CD4-positive, CD25-positive, alpha-beta regulatory T cell (primary cell): ENCODE results near the gene CSNK1G2. TPM values are rescaled to one million over a fixed set of nuclear protein-coding genes. Genes with fewer than 3 reads are reported as not detected.
A peak's percentile ranks its signal among the peaks of the same experiment; 100 is the strongest.

Source experiments
- ATAC-seq, 2 donors: fragments of 150-1000 bp; cut with Tn5 transposase; one replicate each; pipeline ENCODE4 v1.10.0; 2021; ENCODE audit warnings: low read depth in 2 of 2, moderate number of reproducible peaks in 2 of 2, moderate library complexity in 1 of 2
- DNase-seq, 3 donors: peaks; one replicate each; pipeline versions ENCODE4 v3.0.0 to v3.0.0-alpha.2; 2012 to 2022; ENCODE audit warnings: mixed read lengths in 1 of 3
- H3K27ac ChIP-seq: one replicate; pipeline ENCODE4 v1.7.0; 2013; ENCODE audit warnings: mild to moderate bottlenecking, low read length; ENCODE audit not compliant: insufficient read depth, poor library complexity, severe bottlenecking
- H3K27me3 ChIP-seq: one replicate; pipeline ENCODE4 v1.7.0; 2013; ENCODE audit warnings: low read length; ENCODE audit not compliant: control insufficient read depth, insufficient read depth
- H3K36me3 ChIP-seq: one replicate; pipeline ENCODE4 v1.7.0; 2013; ENCODE audit warnings: mild to moderate bottlenecking, low read length, moderate library complexity; ENCODE audit not compliant: control insufficient read depth, insufficient read depth
- H3K4me1 ChIP-seq: 2 replicates; pipeline ENCODE4 v1.7.0; 2013; ENCODE audit warnings: mild to moderate bottlenecking, low read length; ENCODE audit not compliant: insufficient read depth, control insufficient read depth, poor library complexity, severe bottlenecking
- H3K4me3 ChIP-seq: one replicate; pipeline ENCODE4 v1.7.0; 2013; ENCODE audit warnings: low read depth, mild to moderate bottlenecking, low read length, moderate library complexity
- H3K9me3 ChIP-seq, 2 experiments: 1 replicate in 1 of 2; 2 replicates in 1 of 2; pipeline ENCODE4 v1.7.0; 2013; ENCODE audit warnings: low read length in 2 of 2, mild to moderate bottlenecking in 1 of 2, moderate library complexity in 1 of 2; ENCODE audit not compliant: control insufficient read depth in 2 of 2
- H3K27ac Mint-ChIP-seq, 3 donors: one replicate each; pipeline ENCODE4 v1.8.0; 2020 to 2022; ENCODE audit warnings: mild to moderate bottlenecking in 3 of 3, mixed read lengths in 3 of 3, moderate library complexity in 2 of 3
- H3K27me3 Mint-ChIP-seq: one replicate; pipeline ENCODE4 v1.8.0; 2022; ENCODE audit warnings: mild to moderate bottlenecking, mixed read lengths
- H3K36me3 Mint-ChIP-seq: one replicate; pipeline ENCODE4 v1.8.0; 2020; ENCODE audit warnings: mixed read lengths
- H3K4me1 Mint-ChIP-seq, 4 donors: one replicate each; pipeline ENCODE4 v1.8.0; 2020 to 2022; ENCODE audit warnings: mixed read lengths in 4 of 4, mild to moderate bottlenecking in 1 of 4
- H3K4me3 Mint-ChIP-seq, 4 donors: one replicate each; pipeline ENCODE4 v1.8.0; 2020 to 2022; ENCODE audit warnings: mild to moderate bottlenecking in 4 of 4, mixed read lengths in 4 of 4, moderate library complexity in 3 of 4
- H3K9me3 Mint-ChIP-seq, 7 donors: one replicate each; pipeline ENCODE4 v1.8.0; 2020 to 2022; ENCODE audit warnings: mixed read lengths in 7 of 7, mild to moderate bottlenecking in 3 of 7, moderate library complexity in 2 of 7
- polyA plus RNA-seq, 4 donors: library from polyadenylated mRNA; unstranded; fragments of 300-500 nt; fragmentation: Illumina TruSeq; gene quantifications; one replicate each; pipeline ENCODE4 v1.2.3, GENCODE V29; 2021
- total RNA-seq: library from RNA; stranded (reverse); gene quantifications from one replicate; pipeline ENCODE4 v1.2.3, GENCODE V29; 2022

CSNK1G2 gene
- total and polyA plus RNA-seq, 5 donors from 2014 or later, result 15.3 to 101 (median 17.9) TPM

DNA sequence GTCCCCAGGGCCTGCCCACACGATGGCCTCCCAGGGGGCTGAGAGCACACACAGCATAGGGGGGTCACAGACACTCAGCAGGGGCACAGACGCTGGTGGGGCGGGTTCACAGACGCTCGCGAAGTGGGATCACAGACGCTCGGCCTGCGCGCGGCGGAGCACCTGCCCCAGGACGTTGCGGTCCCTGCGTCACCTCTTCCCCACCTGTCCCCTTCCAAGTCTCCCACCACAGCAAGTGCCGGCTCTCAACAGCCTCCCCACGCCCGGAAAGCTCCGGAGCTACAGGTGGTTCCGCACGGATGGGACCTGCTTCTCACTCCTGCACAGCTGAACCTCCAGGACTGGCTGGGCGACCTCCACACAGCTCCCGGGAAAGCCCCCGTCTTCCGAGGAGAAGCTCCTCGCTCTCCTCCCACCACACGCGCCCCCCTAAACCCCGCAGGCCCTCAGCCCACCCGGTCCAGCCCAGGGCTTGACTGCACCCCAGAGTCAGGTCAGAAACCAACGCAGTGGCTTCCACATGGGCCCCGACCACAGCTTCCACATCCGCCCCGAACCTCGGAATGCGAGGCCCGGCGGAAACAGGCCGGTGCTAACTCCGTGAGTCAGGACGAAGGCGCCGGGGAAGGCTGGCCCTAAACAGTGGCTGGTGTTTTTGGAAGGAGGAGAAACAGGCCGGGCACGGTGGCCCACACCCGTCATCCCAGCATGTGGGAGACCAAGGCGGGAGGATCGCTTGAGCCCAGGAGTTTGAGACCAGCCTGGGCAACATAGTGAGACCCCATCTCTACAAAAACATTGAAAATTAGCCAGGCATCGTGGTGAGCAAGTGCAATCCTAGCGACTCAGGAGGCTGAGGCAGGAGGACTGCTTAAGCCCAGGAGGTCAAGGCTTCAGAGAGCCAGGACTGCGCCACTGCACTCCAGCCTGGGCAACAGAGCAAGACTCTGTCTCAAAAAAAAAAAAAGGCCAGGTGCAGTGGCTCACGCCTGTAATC lies 58.0 kb downstream of the CSNK1G2 start:
- Mint-ChIP-seq H3K4me3 (peak overlapping the region in 1 of 4 donors; percentile 28), H3K27me3 (no peaks in the 10 kb centered on the region), H3K4me1 (peaks cover 0 to 10% (median 4%) of the 10 kb centered on the region in 4 donors), H3K9me3 (no peaks in the 10 kb centered on the region), H3K36me3 (peaks cover 18% of the 10 kb centered on the region), H3K27ac (no peak overlapping the region)
- no peak overlapping the region for H3K4me3 ChIP-seq
- H3K27me3 ChIP-seq, result no peaks in the 10 kb centered on the region
- H3K36me3 ChIP-seq, result peaks cover 23% of the 10 kb centered on the region
- no peaks in the 10 kb centered on the region for H3K4me1 ChIP-seq
- no peak for ATAC-seq
- H3K9me3 ChIP-seq, result no peaks in the 10 kb centered on the region
- no peak for DNase-seq
- no peak overlapping the region for H3K27ac ChIP-seq

DNA sequence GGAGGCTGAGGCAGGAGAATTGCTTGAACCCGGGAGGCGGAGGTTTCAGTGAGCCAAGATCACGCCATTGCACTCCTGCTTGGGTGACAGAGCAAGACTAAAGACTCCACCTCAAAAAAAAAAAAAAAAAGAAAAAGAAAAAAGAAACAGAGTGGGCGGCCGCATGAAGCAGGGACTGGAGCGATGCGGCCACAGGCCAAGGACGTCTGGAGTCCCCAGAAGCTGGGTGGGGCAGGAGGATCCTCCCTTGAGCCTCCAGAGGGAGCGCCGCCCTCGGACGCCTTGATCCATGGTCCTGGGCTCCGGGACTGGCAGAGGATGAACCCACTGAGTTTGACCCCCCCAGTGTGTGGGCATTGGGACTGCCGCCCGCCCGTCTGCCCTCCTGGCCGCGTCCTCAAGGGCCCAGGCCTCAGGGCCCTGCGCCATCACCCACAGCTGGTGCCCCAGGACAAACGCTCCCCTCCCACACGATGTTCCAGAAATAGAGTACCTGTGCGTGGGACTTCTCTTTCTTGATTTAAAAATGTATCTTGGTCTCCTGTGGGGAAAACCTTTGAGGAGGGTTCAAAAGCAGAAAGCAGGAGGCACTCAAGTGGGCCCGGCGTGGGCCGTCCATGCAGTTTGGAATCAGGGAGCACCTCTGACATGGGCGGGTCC lies 59.0 kb downstream of the CSNK1G2 start:
- DNase-seq (no peak), ATAC-seq (no peak)
- Histone ChIP-seq H3K9me3 (no peaks in the 10 kb centered on the region), H3K27ac (no peak overlapping the region), H3K36me3 (peaks cover 23% of the 10 kb centered on the region), H3K27me3 (no peaks in the 10 kb centered on the region), H3K4me3 (no peak overlapping the region), H3K4me1 (no peaks in the 10 kb centered on the region)
- H3K27ac Mint-ChIP-seq, result no peak overlapping the region
- H3K4me1 Mint-ChIP-seq, result peaks cover 0 to 11% (median 4%) of the 10 kb centered on the region in 4 donors
- no peaks in the 10 kb centered on the region for H3K27me3 Mint-ChIP-seq
- H3K9me3 Mint-ChIP-seq, result no peaks in the 10 kb centered on the region
- no peak overlapping the region for H3K4me3 Mint-ChIP-seq
- H3K36me3 Mint-ChIP-seq, result peaks cover 19% of the 10 kb centered on the region

DNA sequence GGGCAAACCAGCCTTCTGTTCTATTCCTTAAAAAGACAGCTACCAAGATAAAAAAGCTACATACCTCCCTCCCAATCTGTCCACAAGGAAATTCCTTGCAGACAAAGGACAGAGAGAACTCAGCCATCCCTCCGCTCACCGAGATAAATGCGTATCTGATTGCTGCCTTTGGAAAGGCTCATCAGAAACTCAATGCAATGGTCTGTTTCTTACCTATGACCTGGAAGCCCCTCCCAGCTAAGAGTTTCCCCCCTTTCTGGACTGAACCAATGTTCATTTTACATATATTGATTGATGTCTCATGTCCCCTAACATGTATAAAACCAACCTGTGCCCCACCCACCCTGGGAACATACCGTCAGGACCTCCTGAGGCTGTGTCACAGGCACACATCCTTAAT lies 62.9 kb downstream of the CSNK1G2 start:
- peaks cover 0 to 5% (median 2%) of the 10 kb centered on the region in 4 donors for H3K4me1 Mint-ChIP-seq
- H3K27ac ChIP-seq, result no peak overlapping the region
- no peaks in the 10 kb centered on the region for H3K27me3 Mint-ChIP-seq
- H3K4me3 Mint-ChIP-seq, result no peak overlapping the region
- no peaks in the 10 kb centered on the region for H3K9me3 Mint-ChIP-seq
- DNase-seq, result no peak
- no peaks in the 10 kb centered on the region for H3K4me1 ChIP-seq
- no peak for ATAC-seq
- H3K36me3 Mint-ChIP-seq, result peaks cover 16% of the 10 kb centered on the region
- H3K9me3 ChIP-seq, result no peaks in the 10 kb centered on the region
- peak overlapping the region in 1 of 3 donors; percentile 42 for H3K27ac Mint-ChIP-seq
- H3K4me3 ChIP-seq, result no peak overlapping the region
- no peaks in the 10 kb centered on the region for H3K27me3 ChIP-seq
- H3K36me3 ChIP-seq, result peaks cover 15% of the 10 kb centered on the region

DNA sequence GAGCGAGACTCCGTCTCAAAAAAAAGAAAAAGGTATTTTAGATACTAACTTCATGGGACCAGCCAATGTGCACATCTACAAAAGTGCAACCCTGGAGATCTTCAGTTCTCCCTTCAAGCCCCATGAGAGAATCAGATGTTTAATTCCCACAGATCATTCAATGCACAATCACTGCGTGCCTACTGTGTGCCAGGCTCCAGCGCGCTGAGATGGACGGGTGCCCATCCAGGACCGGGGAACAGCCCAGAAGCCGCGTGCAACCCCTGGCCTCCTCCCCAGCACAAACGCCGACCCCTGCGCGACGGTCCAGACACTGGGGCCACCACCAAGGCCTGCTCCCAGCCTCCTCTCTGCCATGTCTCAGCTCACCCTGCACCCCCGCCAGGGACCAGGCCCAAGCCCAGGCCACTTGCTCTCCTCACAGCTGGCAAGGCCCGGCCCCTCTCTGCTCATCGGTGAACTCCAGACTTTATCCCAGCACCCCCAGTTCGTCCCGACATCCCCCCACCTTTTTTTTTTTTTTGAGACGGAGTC lies 69.2 kb downstream of the CSNK1G2 start:
- H3K9me3 Mint-ChIP-seq, result no peaks in the 10 kb centered on the region
- H3K36me3 Mint-ChIP-seq, result peaks cover 13% of the 10 kb centered on the region
- H3K27ac ChIP-seq, result no peak overlapping the region
- no peaks in the 10 kb centered on the region for H3K27me3 ChIP-seq
- no peaks in the 10 kb centered on the region for H3K9me3 ChIP-seq
- H3K4me1 Mint-ChIP-seq, result peaks cover 0 to 27% (median 6%) of the 10 kb centered on the region in 4 donors
- H3K27me3 Mint-ChIP-seq, result no peaks in the 10 kb centered on the region
- H3K4me3 Mint-ChIP-seq, result no peak overlapping the region
- ATAC-seq, result no peak
- DNase-seq, result no peak
- H3K36me3 ChIP-seq, result no peaks in the 10 kb centered on the region
- peaks cover 19% of the 10 kb centered on the region for H3K4me1 ChIP-seq
- no peak overlapping the region for H3K4me3 ChIP-seq
- H3K27ac Mint-ChIP-seq, result no peak overlapping the region

- H3K36me3 ChIP-seq, result no peaks in the 10 kb centered on the region
- peak overlapping the region in 2 of 3 donors; percentile 31 to 44 for H3K27ac Mint-ChIP-seq
Observed at GRCh38 chr19:2011169-2011568, 70.2 kb downstream of the CSNK1G2 start.

DNA sequence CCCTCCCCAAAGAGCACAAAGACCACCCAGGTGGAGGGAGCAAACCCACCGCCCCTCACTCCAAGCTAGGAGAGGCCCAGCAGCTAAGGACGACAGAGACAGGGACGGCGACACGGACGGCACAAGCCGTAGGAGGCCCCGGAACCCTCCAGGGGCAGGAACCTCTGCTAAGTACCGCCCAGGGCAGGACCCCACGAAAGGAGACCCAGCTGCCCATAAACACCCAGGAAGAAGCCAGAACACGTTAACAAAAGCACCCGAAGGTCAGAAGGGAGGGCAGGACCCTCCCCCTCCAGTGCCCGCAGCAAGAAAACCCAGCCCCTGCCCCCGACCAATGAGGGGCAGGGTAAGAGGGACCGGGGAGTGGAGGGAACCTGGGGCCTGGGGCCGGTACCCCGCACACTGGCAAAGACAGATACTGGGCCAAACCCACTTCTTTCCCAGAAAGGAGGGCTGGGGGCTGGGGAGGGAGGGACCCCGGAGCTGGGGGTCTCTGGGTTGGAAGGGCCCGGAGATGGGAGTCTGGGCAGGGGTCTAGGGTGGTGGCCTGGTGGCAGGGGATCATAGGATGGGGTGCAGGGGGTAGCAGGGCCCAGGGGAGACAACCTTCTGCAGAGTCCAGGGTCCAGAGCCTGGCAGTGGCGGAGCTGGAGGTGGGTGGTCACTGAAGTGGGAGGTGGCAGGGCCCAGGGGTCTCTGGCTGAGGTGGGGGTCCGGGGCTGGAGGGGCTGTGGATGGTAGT lies 72.1 kb downstream of the CSNK1G2 start:
- H3K27me3 ChIP-seq, result no peaks in the 10 kb centered on the region
- Mint-ChIP-seq H3K9me3 (peaks cover 0 to 1% (median 0%) of the 10 kb centered on the region in 7 donors), H3K4me3 (peak overlapping the region; percentile 55 to 70 (median 66)), H3K27ac (peak overlapping the region in 1 of 3 donors; percentile 92), H3K36me3 (peaks cover 6% of the 10 kb centered on the region), H3K4me1 (peaks cover 0 to 27% (median 9%) of the 10 kb centered on the region in 4 donors), H3K27me3 (no peaks in the 10 kb centered on the region)
- DNase-seq, result no peak
- H3K9me3 ChIP-seq, result no peaks in the 10 kb centered on the region
- no peak overlapping the region for H3K27ac ChIP-seq
- no peaks in the 10 kb centered on the region for H3K36me3 ChIP-seq
- peaks cover 22% of the 10 kb centered on the region for H3K4me1 ChIP-seq
- no peak overlapping the region for H3K4me3 ChIP-seq
- no peak for ATAC-seq

More at GRCh38 chr19:2011169-2011568, 70.2 kb downstream of the CSNK1G2 start:
- peaks cover 0 to 27% (median 6%) of the 10 kb centered on the region in 4 donors for H3K4me1 Mint-ChIP-seq
- no peaks in the 10 kb centered on the region for H3K27me3 Mint-ChIP-seq
- H3K9me3 ChIP-seq, result no peaks in the 10 kb centered on the region
- ATAC-seq, result no peak
- H3K27me3 ChIP-seq, result no peaks in the 10 kb centered on the region
- DNase-seq, result no peak
- H3K4me1 ChIP-seq, result peaks cover 21% of the 10 kb centered on the region
- H3K27ac ChIP-seq, result no peak overlapping the region
- no peak overlapping the region for H3K4me3 ChIP-seq
- peak overlapping the region in 1 of 4 donors; percentile 80 for H3K4me3 Mint-ChIP-seq
- H3K36me3 Mint-ChIP-seq, result peaks cover 13% of the 10 kb centered on the region
- no peaks in the 10 kb centered on the region for H3K9me3 Mint-ChIP-seq

DNA sequence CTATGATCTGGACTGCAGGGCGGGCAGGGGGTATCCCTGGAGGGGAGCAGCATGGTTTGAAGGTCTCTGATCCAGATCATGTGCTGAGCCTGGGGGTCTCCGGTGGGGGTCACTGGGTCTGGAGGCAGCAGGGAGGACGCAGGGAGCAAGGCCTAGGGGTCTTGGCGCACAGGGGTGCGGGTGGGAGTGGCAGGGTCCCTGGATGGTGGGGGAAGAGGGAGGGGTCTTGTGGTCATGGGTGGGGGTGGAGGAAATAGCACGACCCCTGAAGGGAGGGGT lies 72.7 kb downstream of the CSNK1G2 start:
- H3K4me3 Mint-ChIP-seq, result peak overlapping the region in 1 of 4 donors; percentile 70
- no peak overlapping the region for H3K4me3 ChIP-seq
- peaks cover 0 to 1% (median 0%) of the 10 kb centered on the region in 7 donors for H3K9me3 Mint-ChIP-seq
- peak overlapping the region; percentile 14 for H3K27ac ChIP-seq
- DNase-seq (no peak), ATAC-seq (no peak)
- no peaks in the 10 kb centered on the region for H3K9me3 ChIP-seq
- peaks cover 0 to 27% (median 9%) of the 10 kb centered on the region in 4 donors for H3K4me1 Mint-ChIP-seq
- H3K36me3 Mint-ChIP-seq, result peaks cover 6% of the 10 kb centered on the region
- peaks cover 22% of the 10 kb centered on the region for H3K4me1 ChIP-seq
- peak overlapping the region in 1 of 3 donors; percentile 92 for H3K27ac Mint-ChIP-seq
- H3K27me3 ChIP-seq, result no peaks in the 10 kb centered on the region
- no peaks in the 10 kb centered on the region for H3K36me3 ChIP-seq
- no peaks in the 10 kb centered on the region for H3K27me3 Mint-ChIP-seq
